K562 (cell line): ENCODE measurements around the gene CACNB1. TPM values are rescaled to one million over a fixed set of nuclear protein-coding genes. Genes with fewer than 3 reads are reported as not detected.

ENCODE experiments used
- ATAC-seq: fragments of 200-7000 bp; cut with Tn5 transposase; 3 replicates; pipeline ENCODE4 v1.9.1; 2020; ENCODE audit warnings: moderate library complexity
- BruUV-seq: library from RNA; stranded (reverse); fragments of 400-500 nt; replicated peaks from 2 replicates; lab custom pipeline; 2021; lab: Mats Ljungman, UMichigan
- CTCF ChIA-PET: fragments of 300-600 bp; formaldehyde crosslinking; extraction: SDS; loops from one replicate; lab custom pipeline; 2021; ENCODE audit warnings: low intra/inter-chr PET ratio; lab: Yijun Ruan, JAX
- POLR2A ChIA-PET: fragments of 300-600, 350-650 bp; sonication (Branson Sonifier 250); formaldehyde crosslinking; extraction: SDS; loops from one replicate; lab custom pipeline; 2021; ENCODE audit warnings: antibody characterized with exemption, inconsistent platforms; lab: Yijun Ruan, JAX
- DNase-seq, 4 experiments: peaks; one replicate each; pipeline versions ENCODE4 v3.0.0 to v3.0.0-alpha.2; 2011 to 2018; ENCODE audit warnings: low spot score in 3 of 4, mixed read lengths in 3 of 4; ENCODE audit errors: extremely low read depth in 1 of 4
- FAIRE-seq: peaks from 2 replicates; lab custom pipeline; 2011; peaks lifted over from hg19 to GRCh38; lab: Jason Lieb, UNC
- H2AFZ ChIP-seq: 2 replicates; pipeline ENCODE4 v1.6.0; 2011; ENCODE audit warnings: low read depth, low read length, control low read depth, inconsistent platforms
- H3K27ac ChIP-seq: fragments of 200-600 bp; 3 replicates; pipeline ENCODE4 v1.8.0; 2011; ENCODE audit warnings: low read depth, mild to moderate bottlenecking, control low read depth, inconsistent platforms, low read length, moderate library complexity, mixed read lengths; ENCODE audit errors: extremely low read depth
- H3K27me3 ChIP-seq, 2 experiments: fragments of 300-600 bp in 1 of 2; 2 replicates in 1 of 2; 3 replicates in 1 of 2; pipeline versions ENCODE4 v1.6.0 to v1.8.0; 2011; ENCODE audit warnings: inconsistent platforms in 2 of 2, low read length in 2 of 2, mild to moderate bottlenecking in 1 of 2, mixed read lengths in 1 of 2, moderate library complexity in 1 of 2; ENCODE audit not compliant: control insufficient read depth in 2 of 2, insufficient read depth in 2 of 2
- H3K36me3 ChIP-seq: fragments of 300-600 bp; 3 replicates; pipeline ENCODE4 v1.8.0; 2011; ENCODE audit warnings: mild to moderate bottlenecking, low read length, inconsistent platforms; ENCODE audit not compliant: control insufficient read depth, insufficient read depth
- H3K4me1 ChIP-seq, 2 experiments: fragments of 200-600 bp in 1 of 2; replicated peaks in 1 of 2; 2 replicates in 1 of 2; 3 replicates in 1 of 2; pipeline versions ENCODE4 v1.5.1 to v1.8.0; 2011; ENCODE audit warnings: inconsistent platforms in 2 of 2, low read length in 2 of 2, mild to moderate bottlenecking in 1 of 2, mixed read lengths in 1 of 2, moderate library complexity in 1 of 2; ENCODE audit not compliant: control insufficient read depth in 2 of 2, insufficient read depth in 2 of 2
- H3K4me2 ChIP-seq: 2 replicates; pipeline ENCODE4 v1.6.1; 2011; ENCODE audit warnings: low read length, control low read depth, inconsistent platforms, mixed read lengths; ENCODE audit not compliant: insufficient read depth
- H3K4me3 ChIP-seq: fragments of 200-600 bp; sonication (generic), shearing (Covaris generic); 2 replicates; pipeline ENCODE4 v1.5.1; 2016; ENCODE audit warnings: control low read depth, inconsistent platforms
- H3K79me2 ChIP-seq: fragments of 200-600 bp; 3 replicates; pipeline ENCODE4 v1.8.0; 2011; ENCODE audit warnings: low read length, inconsistent platforms; ENCODE audit not compliant: control insufficient read depth, insufficient read depth
- H3K9ac ChIP-seq, 2 experiments: 2 replicates each; pipeline versions ENCODE4 v1.6.0 to v1.6.1; 2011; ENCODE audit warnings: low read depth in 2 of 2, low read length in 2 of 2, control low read depth in 1 of 2, inconsistent platforms in 1 of 2, mild to moderate bottlenecking in 1 of 2, mixed read lengths in 1 of 2; ENCODE audit not compliant: insufficient read depth in 1 of 2
- H3K9me1 ChIP-seq: one replicate; pipeline ENCODE4 v1.6.0; 2011; ENCODE audit warnings: inconsistent platforms, mild to moderate bottlenecking, low read length, moderate library complexity; ENCODE audit not compliant: control insufficient read depth, insufficient read depth
- H3K9me3 ChIP-seq: replicated peaks from 2 replicates; pipeline ENCODE4 v1.5.1; 2011; ENCODE audit warnings: low read depth, low read length, inconsistent platforms; ENCODE audit not compliant: control insufficient read depth, insufficient read depth
- H4K20me1 ChIP-seq: replicated peaks from 2 replicates; pipeline ENCODE4 v1.6.1; 2011; ENCODE audit warnings: low read length, inconsistent platforms, mixed read lengths; ENCODE audit not compliant: control insufficient read depth, insufficient read depth
- CHD2 ChIP-seq: IDR thresholded peaks from 2 replicates; pipeline ENCODE4 v1.6.1; 2011; ENCODE audit warnings: low read depth, low read length
- DPF2 ChIP-seq: fragments of 450-650 bp; IDR thresholded peaks from 2 replicates; pipeline ENCODE4 v1.6.1; 2016
- HCFC1 ChIP-seq: IDR thresholded peaks from 2 replicates; pipeline ENCODE4 v1.6.1; 2012; ENCODE audit warnings: low read depth, low read length, improper control_type of control experiment
- NFIC ChIP-seq: fragments of 450-650 bp; IDR thresholded peaks from 2 replicates; pipeline ENCODE4 v1.6.1; 2017; ENCODE audit warnings: mild to moderate bottlenecking, inconsistent platforms
- PHTF2 ChIP-seq: fragments of 250-450 bp; sonication (Bioruptor Pico); IDR thresholded peaks from 2 replicates; pipeline ENCODE4 v1.5.0; 2021; ENCODE audit warnings: mild to moderate bottlenecking
- POLR2B ChIP-seq: fragments of 450-650 bp; IDR thresholded peaks from 2 replicates; pipeline ENCODE4 v1.6.1; 2018; ENCODE audit warnings: low read depth; ENCODE audit not compliant: partially characterized antibody
- SIX5 ChIP-seq, 2 experiments: IDR thresholded peaks; 2 replicates each; pipeline ENCODE4 v1.6.1; 2011; ENCODE audit warnings: low read length in 2 of 2, borderline replicate concordance in 1 of 2, low read depth in 1 of 2, mild to moderate bottlenecking in 1 of 2, moderate library complexity in 1 of 2; ENCODE audit not compliant: insufficient read depth in 1 of 2
- TAF1 ChIP-seq: IDR thresholded peaks from 2 replicates; pipeline ENCODE4 v1.6.1; 2011; ENCODE audit warnings: mild to moderate bottlenecking, low read length, moderate library complexity; ENCODE audit not compliant: insufficient read depth, control insufficient read depth, severe bottlenecking; ENCODE audit errors: extremely low read depth
- ZFPM2 ChIP-seq: fragments of 250-450 bp; sonication (Bioruptor Pico); IDR thresholded peaks from 2 replicates; pipeline ENCODE4 v1.5.1; 2022; ENCODE audit warnings: mild to moderate bottlenecking
- ZNF239 ChIP-seq: fragments of 250-450 bp; sonication (Bioruptor Pico); IDR thresholded peaks from 2 replicates; pipeline ENCODE4 v1.4.0; 2020; ENCODE audit warnings: mild to moderate bottlenecking
- WGBS: fragments of 100-300 bp; shearing (Covaris generic); methylation state at CpG from one replicate; pipeline ENCODE4 v1.1.6; 2016; ENCODE audit warnings: low coverage, mixed read lengths; ENCODE audit not compliant: insufficient coverage; ENCODE audit errors: missing lambda C conversion rate; 5-methylcytosine and 5-hydroxymethylcytosine counted together
- in situ Hi-C: fragments of 300-500 bp; cut with MboI; formaldehyde crosslinking; loops from 4 replicates; pipeline ENCODE4 v1.15.0; 2018; ENCODE audit warnings: inconsistent platforms, mixed read lengths
- intact Hi-C: fragments of 100-400 bp; cut with micrococcal nuclease; formaldehyde crosslinking; loops from 2 replicates; pipeline ENCODE4 v1.14.2; 2022
- polyA plus RNA-seq, 8 experiments: library from polyadenylated mRNA; depleted of rRNA in 4 of 8; stranded (reverse) in 5 of 8; unstranded in 3 of 8; fragments of >200 nt; fragmentation: Nextera tagmentation in 2 of 8; fragmentation: Illumina TruSeq in 1 of 8; extraction: Ambion mirVana in 2 of 8; extraction: Trizol in 1 of 8; gene quantifications; 2 replicates each; pipeline versions ENCODE4 v1.2.1 to v1.2.3, GENCODE V29; 2011 to 2014; ENCODE audit warnings: inconsistent platforms in 1 of 8, missing spikeins in 1 of 8
- total RNA-seq, 7 experiments: library from RNA; depleted of rRNA in 6 of 7; stranded (reverse); fragments of >200 nt in 6 of 7; fragmentation: Illumina TruSeq in 2 of 7; extraction: Trizol in 2 of 7; gene quantifications; 2 replicates each; pipeline versions ENCODE4 v1.2.1 to v1.2.3, GENCODE V29; 2011 to 2021; ENCODE audit warnings: low replicate concordance in 1 of 7
- TF ChIP-seq, protein P1 (sequence below), 2 experiments: fragments of 450-650 bp in 1 of 2; IDR thresholded peaks; 2 replicates each; pipeline ENCODE4 v1.6.1; 2011 to 2017; ENCODE audit warnings: low read depth in 2 of 2, antibody characterized with exemption in 1 of 2, borderline replicate concordance in 1 of 2, low read length in 1 of 2, mild to moderate bottlenecking in 1 of 2, mixed read lengths in 1 of 2; ENCODE audit not compliant: control insufficient read depth in 1 of 2
- TF ChIP-seq, protein P2 (sequence below): fragments of 450-650 bp; formaldehyde crosslinking; IDR thresholded peaks from 2 replicates; pipeline ENCODE4 v1.4.0; 2020; ENCODE audit warnings: mild to moderate bottlenecking, moderate library complexity
- TF ChIP-seq, protein P3 (sequence below): sonication (generic); formaldehyde crosslinking; IDR thresholded peaks from 2 replicates; pipeline ENCODE4 v1.8.1; 2022; ENCODE audit warnings: missing genetic modification reagents
- TF ChIP-seq, protein P4 (sequence below): fragments of 450-650 bp; formaldehyde crosslinking; IDR thresholded peaks from 2 replicates; pipeline ENCODE4 v1.4.0; 2020; ENCODE audit warnings: mild to moderate bottlenecking, moderate library complexity

The CACNB1 gene
- total and polyA plus RNA-seq, 9 of the 15 experiments (the other 6 are each of a cell fraction or from before 2014, with no cell fraction given), result 0.08 to 7.4 (median 3.0) TPM

DNA sequence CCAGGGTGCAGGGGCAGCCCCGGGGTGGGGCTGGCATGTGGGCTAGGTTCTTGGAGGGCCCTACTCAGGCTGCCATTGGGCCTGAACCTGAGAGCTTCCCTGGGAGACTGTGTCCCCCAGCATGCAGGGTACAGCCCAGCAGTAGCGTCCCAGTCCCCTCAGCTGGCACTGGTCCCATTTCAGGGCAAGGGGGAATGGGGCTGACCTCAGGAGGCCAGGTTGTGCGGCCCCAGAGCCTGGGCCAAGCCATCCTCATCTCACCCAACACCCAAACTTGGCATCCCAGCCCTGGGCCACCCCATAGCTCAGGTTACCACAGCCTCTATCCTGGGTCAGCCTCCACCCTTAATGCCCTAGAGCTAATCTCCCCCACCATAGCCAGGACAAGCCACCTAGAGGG, 52.3 kb downstream of the CACNB1 start:
- no peak overlapping the region for H2AFZ ChIP-seq
- intact Hi-C loops (no loop called here), in situ Hi-C loops (loop anchor here (5.0 kb wide), 1 partner anchor 158 kb away; no protein-coding TSS in a partner anchor)
- DNase-seq (no peak), ATAC-seq (no peak), FAIRE-seq (no peak)
- TF ChIP-seq NFIC (no peak), PHTF2 (no peak), POLR2B (no peak), ZFPM2 (CRISPR knock-in tag) (no peak), HCFC1 (no peak), DPF2 (no peak), CHD2 (no peak), TAF1 (no peak), ZNF239 (CRISPR knock-in tag) (no peak), SIX5 (IDR thresholded peaks at IDR 0.05; ENCODE audit: borderline replicate concordance in 1 of 2, insufficient read depth in 1 of 2, low read depth in 1 of 2, low read length in 2 of 2) (no peak)
- TF ChIP-seq, protein P1, sequence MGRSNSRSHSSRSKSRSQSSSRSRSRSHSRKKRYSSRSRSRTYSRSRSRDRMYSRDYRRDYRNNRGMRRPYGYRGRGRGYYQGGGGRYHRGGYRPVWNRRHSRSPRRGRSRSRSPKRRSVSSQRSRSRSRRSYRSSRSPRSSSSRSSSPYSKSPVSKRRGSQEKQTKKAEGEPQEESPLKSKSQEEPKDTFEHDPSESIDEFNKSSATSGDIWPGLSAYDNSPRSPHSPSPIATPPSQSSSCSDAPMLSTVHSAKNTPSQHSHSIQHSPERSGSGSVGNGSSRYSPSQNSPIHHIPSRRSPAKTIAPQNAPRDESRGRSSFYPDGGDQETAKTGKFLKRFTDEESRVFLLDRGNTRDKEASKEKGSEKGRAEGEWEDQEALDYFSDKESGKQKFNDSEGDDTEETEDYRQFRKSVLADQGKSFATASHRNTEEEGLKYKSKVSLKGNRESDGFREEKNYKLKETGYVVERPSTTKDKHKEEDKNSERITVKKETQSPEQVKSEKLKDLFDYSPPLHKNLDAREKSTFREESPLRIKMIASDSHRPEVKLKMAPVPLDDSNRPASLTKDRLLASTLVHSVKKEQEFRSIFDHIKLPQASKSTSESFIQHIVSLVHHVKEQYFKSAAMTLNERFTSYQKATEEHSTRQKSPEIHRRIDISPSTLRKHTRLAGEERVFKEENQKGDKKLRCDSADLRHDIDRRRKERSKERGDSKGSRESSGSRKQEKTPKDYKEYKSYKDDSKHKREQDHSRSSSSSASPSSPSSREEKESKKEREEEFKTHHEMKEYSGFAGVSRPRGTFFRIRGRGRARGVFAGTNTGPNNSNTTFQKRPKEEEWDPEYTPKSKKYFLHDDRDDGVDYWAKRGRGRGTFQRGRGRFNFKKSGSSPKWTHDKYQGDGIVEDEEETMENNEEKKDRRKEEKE (IDR thresholded peaks at IDR 0.05; ENCODE audit: borderline replicate concordance in 1 of 2, control insufficient read depth in 1 of 2, low read depth in 2 of 2, low read length in 1 of 2), result no peak
- TF ChIP-seq, protein P2, sequence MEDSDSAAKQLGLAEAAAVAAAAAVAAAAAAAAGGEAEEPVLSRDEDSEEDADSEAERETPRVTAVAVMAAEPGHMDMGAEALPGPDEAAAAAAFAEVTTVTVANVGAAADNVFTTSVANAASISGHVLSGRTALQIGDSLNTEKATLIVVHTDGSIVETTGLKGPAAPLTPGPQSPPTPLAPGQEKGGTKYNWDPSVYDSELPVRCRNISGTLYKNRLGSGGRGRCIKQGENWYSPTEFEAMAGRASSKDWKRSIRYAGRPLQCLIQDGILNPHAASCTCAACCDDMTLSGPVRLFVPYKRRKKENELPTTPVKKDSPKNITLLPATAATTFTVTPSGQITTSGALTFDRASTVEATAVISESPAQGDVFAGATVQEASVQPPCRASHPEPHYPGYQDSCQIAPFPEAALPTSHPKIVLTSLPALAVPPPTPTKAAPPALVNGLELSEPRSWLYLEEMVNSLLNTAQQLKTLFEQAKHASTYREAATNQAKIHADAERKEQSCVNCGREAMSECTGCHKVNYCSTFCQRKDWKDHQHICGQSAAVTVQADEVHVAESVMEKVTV, result no peak
- TF ChIP-seq, protein P3, sequence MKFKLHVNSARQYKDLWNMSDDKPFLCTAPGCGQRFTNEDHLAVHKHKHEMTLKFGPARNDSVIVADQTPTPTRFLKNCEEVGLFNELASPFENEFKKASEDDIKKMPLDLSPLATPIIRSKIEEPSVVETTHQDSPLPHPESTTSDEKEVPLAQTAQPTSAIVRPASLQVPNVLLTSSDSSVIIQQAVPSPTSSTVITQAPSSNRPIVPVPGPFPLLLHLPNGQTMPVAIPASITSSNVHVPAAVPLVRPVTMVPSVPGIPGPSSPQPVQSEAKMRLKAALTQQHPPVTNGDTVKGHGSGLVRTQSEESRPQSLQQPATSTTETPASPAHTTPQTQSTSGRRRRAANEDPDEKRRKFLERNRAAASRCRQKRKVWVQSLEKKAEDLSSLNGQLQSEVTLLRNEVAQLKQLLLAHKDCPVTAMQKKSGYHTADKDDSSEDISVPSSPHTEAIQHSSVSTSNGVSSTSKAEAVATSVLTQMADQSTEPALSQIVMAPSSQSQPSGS, result no peak
- TF ChIP-seq, protein P4, sequence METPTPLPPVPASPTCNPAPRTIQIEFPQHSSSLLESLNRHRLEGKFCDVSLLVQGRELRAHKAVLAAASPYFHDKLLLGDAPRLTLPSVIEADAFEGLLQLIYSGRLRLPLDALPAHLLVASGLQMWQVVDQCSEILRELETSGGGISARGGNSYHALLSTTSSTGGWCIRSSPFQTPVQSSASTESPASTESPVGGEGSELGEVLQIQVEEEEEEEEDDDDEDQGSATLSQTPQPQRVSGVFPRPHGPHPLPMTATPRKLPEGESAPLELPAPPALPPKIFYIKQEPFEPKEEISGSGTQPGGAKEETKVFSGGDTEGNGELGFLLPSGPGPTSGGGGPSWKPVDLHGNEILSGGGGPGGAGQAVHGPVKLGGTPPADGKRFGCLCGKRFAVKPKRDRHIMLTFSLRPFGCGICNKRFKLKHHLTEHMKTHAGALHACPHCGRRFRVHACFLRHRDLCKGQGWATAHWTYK (CRISPR knock-in tag), result no peak
- no peak overlapping the region for H3K4me3 ChIP-seq
- H3K9ac ChIP-seq, result peak overlapping the region in 1 of 2 experiments; percentile 19; a peak in 1 of 4 replicates
- peaks cover 6 to 51% of the 10 kb centered on the region in 2 experiments; a peak in 4 of 5 replicates for H3K27me3 ChIP-seq
- no peaks in the 10 kb centered on the region for H4K20me1 ChIP-seq
- no peaks in the 10 kb centered on the region for H3K9me3 ChIP-seq
- ChIA-PET CTCF (no interaction called here), POLR2A (interaction anchor here (0.7 kb wide), 2 partner anchors 158 to 328 kb away, joined by 3 read pairs; no protein-coding TSS in a partner anchor)
- H3K9me1 ChIP-seq, result no peaks in the 10 kb centered on the region
- H3K4me2 ChIP-seq, result no peak overlapping the region
- no peaks in the 10 kb centered on the region for H3K36me3 ChIP-seq
- no peaks in the 10 kb centered on the region for H3K79me2 ChIP-seq
- H3K4me1 ChIP-seq, result peaks cover 0 to 4% of the 10 kb centered on the region in 2 experiments; a peak in 1 of 5 replicates
- WGBS, result 0% methylated on average over 3 of the region's 3 CpGs
- BruUV-seq, result no TSS peak
- H3K27ac ChIP-seq, result no peak overlapping the region
